IPS-11a (cell line): ENCODE data around the gene SPRR5.

ENCODE experiments used
- H3K4me3 ChIP-seq: one replicate; pipeline ENCODE4 v1.5.1; 2013; ENCODE audit warnings: low read depth, low read length, control low read depth

Gene SPRR5

GRCh38 chr1:152942161-152942560 is 4.8 kb upstream of the SPRR5 start:
- H3K4me3 ChIP-seq: no peak overlapping the region

- no peak overlapping the region for H3K4me3 ChIP-seq
Observed at GRCh38 chr1:152946248-152946647, 758 bp upstream of the SPRR5 start.

- H3K4me3 ChIP-seq: no peak overlapping the region
Observed at GRCh38 chr1:152951711-152952110, 4.7 kb downstream of the SPRR5 start.

DNA sequence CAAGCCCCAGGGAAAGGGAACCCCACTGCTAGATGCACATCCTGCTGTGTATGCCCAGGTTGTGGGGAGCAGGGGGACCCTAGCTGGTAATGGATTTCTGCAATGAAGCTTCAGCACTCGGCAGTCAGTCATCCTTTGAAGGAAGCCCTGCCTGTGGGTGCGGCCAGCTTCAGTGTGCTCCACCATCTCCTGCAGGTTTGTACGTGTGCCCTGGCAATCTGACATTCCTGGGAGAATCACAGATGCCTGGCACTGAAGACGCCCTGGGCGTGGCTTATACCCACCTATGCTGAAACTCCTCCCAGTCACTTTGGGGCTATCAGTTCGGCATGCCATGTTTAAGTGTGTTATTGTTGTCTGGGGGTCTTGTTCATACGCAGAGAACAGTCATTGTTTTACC is 6.8 kb downstream of the SPRR5 start:
- no peak overlapping the region for H3K4me3 ChIP-seq

- H3K4me3 ChIP-seq: no peak overlapping the region
Observed at GRCh38 chr1:152954436-152954835, 7.4 kb downstream of the SPRR5 start.

DNA sequence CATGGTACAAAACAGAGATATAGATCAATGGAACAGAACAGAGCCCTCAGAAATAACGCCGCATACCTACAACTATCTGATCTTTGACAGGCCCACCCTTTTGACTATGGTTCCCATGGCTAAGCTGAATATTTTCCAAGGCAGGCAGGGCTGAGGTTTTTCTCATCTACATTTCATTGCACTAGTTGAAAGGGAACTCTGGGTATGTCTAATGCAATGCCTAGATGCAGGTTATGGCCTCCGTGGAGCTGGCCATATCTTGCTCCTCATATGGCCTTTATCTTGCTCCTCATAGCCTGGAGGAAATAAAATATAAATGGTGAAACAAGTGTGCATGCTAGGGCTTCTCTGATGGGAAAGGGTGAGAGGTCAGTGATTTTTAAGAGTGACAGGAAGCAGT is 10.6 kb downstream of the SPRR5 start:
- no peak overlapping the region for H3K4me3 ChIP-seq

DNA sequence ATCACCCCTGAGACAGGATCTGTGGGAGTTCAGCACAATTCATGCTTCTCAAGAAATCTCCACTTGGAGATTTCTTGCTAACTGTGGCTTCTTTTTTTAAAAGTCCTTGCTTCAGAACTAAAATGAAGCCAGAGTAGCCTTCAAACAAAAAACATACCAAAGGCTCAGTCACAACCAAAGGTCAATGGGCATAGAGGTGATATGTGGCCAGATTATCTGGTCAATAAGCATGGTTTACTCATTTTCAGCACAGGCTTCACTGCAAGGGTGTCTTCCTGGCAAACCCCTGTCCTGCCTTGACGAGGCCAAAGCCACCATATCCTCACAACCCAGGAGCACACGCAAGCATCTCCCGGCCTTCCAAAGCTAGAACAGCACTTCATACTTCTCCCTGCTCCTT is 12.3 kb downstream of the SPRR5 start:
- no peak overlapping the region for H3K4me3 ChIP-seq

GRCh38 chr1:152959801-152960451 is 12.9 kb downstream of the SPRR5 start:
- H3K4me3 ChIP-seq: no peak overlapping the region

DNA sequence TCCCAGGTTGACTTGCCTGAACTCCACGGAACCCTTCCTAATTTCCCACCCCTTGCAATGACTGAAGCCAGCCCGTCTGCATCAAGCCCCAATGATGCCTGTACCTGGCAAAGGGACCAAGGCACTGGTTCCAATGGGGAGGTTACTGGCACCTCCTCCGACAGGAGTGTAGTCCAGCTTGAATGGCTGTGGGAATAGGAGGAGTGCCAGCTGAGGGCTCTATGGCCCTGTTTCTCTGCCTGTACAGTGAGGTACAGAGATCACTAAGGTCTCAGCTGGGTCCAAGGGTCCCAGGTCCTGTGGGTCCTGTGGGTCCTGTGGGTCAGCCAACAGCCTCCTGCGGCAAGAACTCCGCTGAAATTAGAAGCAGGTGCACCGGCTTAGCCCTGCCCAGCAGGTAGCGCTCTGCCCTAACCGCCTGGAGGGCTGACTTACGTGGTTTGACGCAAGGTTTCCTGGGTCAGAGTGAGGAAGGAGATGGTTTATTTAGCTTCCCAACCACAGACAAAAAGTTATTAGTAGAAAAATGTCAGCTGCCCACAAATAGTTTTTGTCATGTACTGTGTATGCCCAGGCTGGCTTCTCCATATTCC is 13.5 kb downstream of the SPRR5 start:
- no peak overlapping the region for H3K4me3 ChIP-seq

DNA sequence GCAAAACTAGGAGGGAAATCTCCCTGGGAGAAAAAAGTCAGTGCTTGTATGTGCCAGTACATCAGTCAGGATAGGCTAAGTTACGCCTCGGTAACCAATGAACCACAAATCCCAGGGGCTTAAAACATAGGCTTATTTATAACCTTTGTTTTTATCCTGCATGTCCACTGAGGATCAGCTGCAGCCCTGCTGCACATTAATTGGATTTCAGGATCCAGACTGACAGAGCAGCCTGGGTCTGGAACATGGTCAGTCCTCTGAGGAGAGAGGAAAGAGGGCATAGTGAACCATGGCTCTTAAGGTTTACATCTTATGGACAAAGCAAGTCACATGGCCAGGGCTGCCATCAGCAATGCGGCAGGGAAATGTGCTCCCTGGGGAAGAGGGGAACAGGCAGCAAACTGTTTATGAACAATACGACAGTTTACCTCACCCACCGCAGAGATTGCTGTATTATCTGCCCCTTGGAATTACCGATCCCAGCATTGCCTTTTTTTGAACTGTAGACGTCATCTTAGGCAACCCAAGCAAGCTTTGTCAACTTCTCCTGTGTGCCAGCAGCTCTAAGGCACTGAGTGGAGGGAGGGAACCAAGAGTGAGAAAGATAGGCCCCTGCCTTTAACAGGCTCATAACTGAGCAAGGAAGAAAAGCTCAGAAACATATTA is 14.4 kb downstream of the SPRR5 start:
- no peak overlapping the region for H3K4me3 ChIP-seq

- no peak overlapping the region for H3K4me3 ChIP-seq
Observed at GRCh38 chr1:152962876-152963415, 15.9 kb downstream of the SPRR5 start.

DNA sequence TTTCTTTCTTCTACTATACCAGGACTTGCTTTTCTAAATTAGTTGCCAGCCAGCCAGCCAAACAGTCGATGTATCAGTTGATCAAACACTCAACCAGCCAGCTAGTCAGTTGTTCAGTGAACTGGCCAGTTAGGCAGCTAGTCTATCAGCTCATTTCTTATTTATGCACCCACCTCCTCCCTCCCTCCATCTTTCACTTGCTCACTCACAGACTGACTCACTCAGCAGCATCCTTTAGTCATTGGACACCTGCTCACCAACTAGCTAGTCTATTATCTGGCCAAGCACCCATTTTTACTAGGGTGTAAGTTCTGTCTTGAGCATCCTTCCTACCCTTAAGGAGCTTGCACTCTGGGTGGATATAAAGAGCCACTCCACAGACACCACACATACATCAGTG is 17.5 kb downstream of the SPRR5 start:
- no peak overlapping the region for H3K4me3 ChIP-seq

DNA sequence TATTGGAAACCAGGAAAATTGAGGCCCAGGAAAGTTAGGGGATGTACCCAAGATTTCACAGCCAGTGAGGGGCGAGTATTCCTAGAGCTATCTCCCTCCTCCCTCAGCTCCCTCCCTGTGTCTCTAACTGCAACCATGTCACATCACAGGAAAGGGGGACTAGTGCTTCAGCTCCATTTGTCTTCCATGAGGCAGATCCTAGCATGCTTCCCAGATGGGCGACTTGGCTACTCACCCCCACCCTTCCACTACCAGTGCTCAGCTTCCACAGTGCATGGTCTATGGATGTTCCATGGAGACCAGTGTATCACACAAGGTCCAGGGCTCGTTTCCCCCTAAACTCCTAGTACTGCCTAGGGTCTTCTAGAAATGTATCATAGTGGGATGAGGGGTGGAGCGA is 18.8 kb downstream of the SPRR5 start:
- no peak overlapping the region for H3K4me3 ChIP-seq

GRCh38 chr1:152967201-152967600 is 20.2 kb downstream of the SPRR5 start:
- no peak overlapping the region for H3K4me3 ChIP-seq

DNA sequence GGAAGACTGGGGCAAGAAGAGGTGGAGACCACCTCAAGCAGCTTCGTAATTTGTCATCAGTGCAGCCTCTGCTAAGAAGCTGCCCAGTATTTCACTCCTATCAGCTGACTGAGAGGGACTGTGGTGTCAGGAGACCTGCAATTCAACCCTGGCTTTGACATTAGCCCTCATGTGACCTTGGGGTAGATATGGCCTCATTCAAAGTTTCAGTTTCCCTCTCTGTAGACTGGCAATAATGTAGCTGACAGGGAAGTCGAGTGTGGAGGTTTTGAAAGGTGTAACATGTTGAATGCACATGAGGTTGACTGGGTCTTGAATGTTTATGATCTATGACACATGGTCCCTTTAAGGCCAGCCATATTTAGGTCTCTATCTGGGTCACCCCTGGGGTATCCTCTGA is 21.2 kb downstream of the SPRR5 start:
- no peak overlapping the region for H3K4me3 ChIP-seq

DNA sequence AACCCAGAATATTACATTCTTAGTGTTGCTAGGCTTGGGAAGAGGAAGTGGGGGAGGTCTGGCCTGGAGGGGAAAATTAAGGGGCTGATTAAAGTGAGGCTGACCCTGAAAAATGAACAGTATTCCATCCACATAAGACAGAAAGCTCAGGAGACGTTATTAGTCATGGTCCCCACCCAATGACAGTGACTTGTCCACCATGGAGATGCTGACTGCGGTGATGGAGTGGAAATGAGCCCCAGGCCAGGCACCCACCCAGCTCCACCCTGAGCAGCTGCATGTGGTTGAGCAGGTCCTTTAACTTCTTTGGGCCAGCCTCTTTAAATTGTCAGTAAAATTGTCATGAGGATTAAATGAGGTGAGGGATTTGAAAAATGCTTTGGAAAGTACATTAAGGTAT is 22.0 kb downstream of the SPRR5 start:
- no peak overlapping the region for H3K4me3 ChIP-seq

DNA sequence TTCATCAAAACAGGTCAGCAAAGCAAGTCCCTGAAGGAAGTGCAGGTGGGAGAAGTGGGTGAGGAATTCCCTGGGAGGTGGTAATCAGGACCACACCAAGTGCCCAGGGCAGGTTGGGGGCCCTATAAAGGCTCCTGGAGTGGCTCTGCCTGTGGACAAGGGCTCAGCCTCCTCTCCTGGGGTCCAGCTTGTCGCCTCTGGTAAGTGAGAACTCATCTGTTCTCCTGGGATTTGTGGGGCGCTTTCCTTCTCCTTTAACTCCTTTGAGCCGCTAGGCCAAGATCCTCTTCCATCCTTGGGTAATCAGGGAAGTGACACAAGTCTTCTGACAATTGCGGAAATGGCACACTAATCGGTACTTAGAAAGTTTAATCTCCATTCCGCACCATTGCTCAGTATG is 23.5 kb downstream of the SPRR5 start, which contains the start of gene SPRR4:
TSS of gene SPRR4 (plus strand) at position 154 of the 400 bp plus-strand sequence. CDS start 1,243 bp downstream, outside the sequence.
- H3K4me3 ChIP-seq: no peak within 1 kb of the TSS

DNA sequence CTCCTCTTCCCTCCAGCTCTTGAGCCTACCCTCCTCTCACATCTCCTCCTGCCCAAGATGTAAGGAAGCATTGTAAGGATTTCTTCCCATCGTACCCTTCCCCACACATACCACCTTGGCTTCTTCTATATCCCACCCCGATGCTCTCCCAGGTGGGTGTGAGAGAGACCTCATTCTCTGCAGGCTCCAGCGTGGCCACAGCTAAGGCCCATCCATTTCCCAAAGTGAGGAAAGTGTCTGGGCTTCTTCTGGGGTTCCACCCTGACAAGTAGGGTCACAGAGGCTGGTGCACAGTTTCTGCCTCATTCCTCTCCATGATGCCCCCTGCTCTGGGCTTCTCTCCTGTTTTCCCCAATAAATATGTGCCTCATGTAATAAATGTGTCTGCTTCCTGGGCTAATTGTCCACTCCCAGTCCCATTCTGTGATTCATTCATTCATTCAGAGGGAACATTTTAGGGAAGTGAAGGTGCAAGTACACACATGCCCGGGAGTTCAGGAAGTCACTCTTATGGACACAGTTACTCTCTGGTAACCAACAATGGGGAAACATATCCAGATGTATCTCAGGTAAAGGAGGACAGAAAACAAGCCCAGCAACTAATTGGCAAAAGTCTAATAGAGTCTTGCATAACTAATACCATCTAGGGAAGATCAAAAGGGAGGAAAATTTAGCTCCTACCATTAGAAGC is 25.3 kb downstream of the SPRR5 start:
- H3K4me3 ChIP-seq: no peak overlapping the region

DNA sequence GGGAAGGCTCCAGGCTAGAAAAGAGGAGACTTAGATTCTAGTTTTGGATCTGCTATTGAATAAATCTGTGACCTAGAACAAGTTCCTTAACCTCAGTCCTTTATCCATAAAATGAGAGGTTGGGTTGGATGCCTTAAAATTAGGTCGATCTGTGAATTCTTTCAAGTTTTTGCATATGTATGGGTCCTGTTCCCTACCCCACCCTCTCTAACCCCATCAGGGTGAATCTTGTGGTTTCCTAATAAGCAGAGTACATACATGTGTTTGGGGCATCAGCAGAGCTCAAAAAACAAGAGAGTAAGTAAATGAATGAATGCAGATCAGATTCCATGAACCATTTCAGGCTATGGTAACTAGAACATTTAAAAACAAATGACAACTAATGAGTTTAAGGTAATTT is 29.7 kb downstream of the SPRR5 start:
- H3K4me3 ChIP-seq: no peak overlapping the region

DNA sequence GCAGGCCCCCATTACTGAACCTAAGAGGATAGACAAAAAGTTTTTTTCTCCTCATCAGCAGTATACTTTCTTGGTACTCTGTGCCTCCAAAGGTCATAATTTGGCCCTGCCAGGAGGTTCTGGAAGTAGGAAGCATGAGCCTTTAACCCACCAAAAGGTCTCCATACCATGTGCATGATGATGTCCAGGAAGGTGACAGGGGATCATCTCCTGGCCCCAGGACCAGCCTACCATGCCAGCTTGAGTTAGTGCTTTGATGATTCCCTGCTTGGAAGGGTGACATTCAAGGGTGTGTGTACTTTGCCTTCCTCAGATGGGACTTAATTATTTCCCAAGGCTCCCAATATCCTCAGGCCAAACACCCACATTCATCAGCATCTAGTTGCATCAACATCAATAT is 30.6 kb downstream of the SPRR5 start:
- no peak overlapping the region for H3K4me3 ChIP-seq

DNA sequence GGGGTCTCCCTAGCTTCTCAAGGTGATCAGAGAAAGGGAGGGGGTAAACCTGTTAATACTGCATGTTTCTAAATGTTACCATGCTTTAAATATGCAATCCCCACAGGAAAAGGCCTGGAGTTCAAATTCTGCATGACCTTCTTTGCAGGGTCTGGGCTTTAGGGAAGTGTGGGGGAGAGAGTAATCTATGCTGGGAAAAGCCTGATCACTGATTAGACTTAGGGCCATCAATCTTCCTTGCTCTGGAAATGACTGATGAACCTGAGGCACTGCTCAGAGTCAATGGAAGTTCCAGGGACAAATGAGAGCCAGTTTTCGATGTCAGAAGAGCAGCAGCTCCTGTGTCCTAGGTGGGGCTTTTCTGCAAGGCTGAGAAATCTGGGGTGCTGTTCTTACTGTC is 33.7 kb downstream of the SPRR5 start:
- H3K4me3 ChIP-seq: no peak overlapping the region
